Nephron (organoid): Measurements from ENCODE around the gene DCST1.
A peak's percentile ranks its signal among the peaks of the same experiment; 100 is the strongest.

Source experiments
- H3K27ac Mint-ChIP-seq, 3 experiments: 2 replicates each; pipeline ENCODE4 v1.8.0; 2020; ENCODE audit warnings: mixed read lengths in 3 of 3, mild to moderate bottlenecking in 2 of 3, moderate library complexity in 1 of 3
- H3K27me3 Mint-ChIP-seq: 2 replicates; pipeline ENCODE4 v1.8.0; 2021; ENCODE audit warnings: low read depth, mild to moderate bottlenecking, moderate library complexity, mixed read lengths
- H3K36me3 Mint-ChIP-seq: 2 replicates; pipeline ENCODE4 v1.8.0; 2020; ENCODE audit warnings: low read depth, mixed read lengths
- H3K4me1 Mint-ChIP-seq: 2 replicates; pipeline ENCODE4 v1.8.0; 2020; ENCODE audit warnings: mixed read lengths
- H3K4me3 Mint-ChIP-seq, 3 experiments: 2 replicates each; pipeline ENCODE4 v1.8.0; 2020; ENCODE audit warnings: mild to moderate bottlenecking in 3 of 3, mixed read lengths in 3 of 3, moderate library complexity in 2 of 3
- H3K9me3 Mint-ChIP-seq: 2 replicates; pipeline ENCODE4 v1.8.0; 2020; ENCODE audit warnings: mixed read lengths
- CTCF ChIP-seq, 3 experiments: fragments of 200-600 bp; sonication (generic); IDR thresholded peaks; one replicate each; pipeline ENCODE4 v1.5.0; 2021; ENCODE audit warnings: antibody characterized with exemption in 3 of 3; ENCODE audit not compliant: unreplicated experiment in 3 of 3

DCST1 gene

GRCh38 chr1:155039308-155039669 is 5.7 kb downstream of the DCST1 start:
- Mint-ChIP-seq H3K4me1 (no peaks in the 10 kb centered on the region), H3K9me3 (no peaks in the 10 kb centered on the region), H3K4me3 (no peak overlapping the region), H3K27ac (no peak overlapping the region), H3K36me3 (no peaks in the 10 kb centered on the region), H3K27me3 (peaks cover 11% of the 10 kb centered on the region)
- TF ChIP-seq CTCF (IDR thresholded peaks at IDR 0.05; ENCODE audit: unreplicated experiment in 3 of 3), result no peak

DNA sequence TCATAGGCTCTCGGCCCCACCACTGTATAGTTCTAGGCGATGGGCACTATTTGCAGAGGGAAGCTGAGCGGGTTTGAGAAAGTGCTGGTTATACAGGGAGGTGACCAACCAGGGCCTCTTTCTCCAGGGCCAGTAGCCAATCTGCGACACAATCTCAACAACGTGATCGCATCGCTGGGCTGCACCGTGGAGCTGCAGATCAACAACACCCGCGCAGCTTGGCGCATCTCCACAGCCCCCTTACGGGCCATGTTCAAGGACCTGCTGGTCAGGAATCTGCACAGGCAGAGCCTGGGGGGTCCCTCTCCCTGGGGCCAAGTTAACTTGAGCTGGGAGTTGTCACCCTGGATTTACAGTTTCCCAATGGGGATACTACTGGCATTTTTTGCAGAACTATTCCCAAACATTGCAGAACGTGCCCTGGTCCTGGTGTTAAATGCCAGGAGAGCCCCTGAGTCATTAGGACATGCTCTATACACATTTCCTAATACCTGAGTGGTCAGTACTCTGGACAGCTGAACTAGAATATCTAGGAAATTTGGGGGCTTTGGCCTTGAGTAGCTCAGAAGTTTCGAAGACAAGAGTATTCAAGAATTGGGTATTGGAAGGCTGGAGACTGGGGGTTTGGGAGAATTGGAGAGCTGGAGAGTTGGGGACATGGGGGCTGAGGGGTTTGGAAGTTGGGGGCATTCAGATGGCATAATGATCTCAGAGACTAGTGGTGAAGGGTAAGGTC is 6.9 kb downstream of the DCST1 start:
- Mint-ChIP-seq H3K36me3 (no peaks in the 10 kb centered on the region), H3K9me3 (no peaks in the 10 kb centered on the region), H3K4me1 (peaks cover 7% of the 10 kb centered on the region), H3K27me3 (peaks cover 17% of the 10 kb centered on the region), H3K27ac (no peak overlapping the region), H3K4me3 (no peak overlapping the region)
- TF ChIP-seq CTCF (IDR thresholded peaks at IDR 0.05; ENCODE audit: unreplicated experiment in 3 of 3), result no peak

DNA sequence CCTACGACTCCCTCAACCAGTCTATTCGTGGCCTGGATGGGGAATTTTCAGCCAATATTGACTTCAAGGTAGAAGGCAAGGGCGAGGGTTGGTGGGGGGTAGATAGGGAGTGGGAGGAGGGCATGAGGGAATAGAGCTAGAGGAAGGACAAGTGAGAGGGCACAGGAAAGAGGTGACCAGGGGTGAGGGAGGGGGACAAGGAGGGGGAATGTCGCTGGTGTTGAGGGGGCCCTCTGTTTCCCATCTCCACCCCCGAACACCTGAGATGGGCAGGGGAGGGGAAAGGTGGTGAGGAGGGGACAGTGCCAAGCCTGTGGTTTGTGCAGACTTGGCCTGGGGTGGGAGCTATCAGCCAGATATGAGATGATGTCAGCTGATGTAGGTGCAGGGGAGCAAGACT is 9.2 kb downstream of the DCST1 start:
- H3K4me1 Mint-ChIP-seq, result peaks cover 7% of the 10 kb centered on the region
- H3K27ac Mint-ChIP-seq, result no peak overlapping the region
- H3K36me3 Mint-ChIP-seq, result no peaks in the 10 kb centered on the region
- H3K27me3 Mint-ChIP-seq, result peaks cover 15% of the 10 kb centered on the region
- no peaks in the 10 kb centered on the region for H3K9me3 Mint-ChIP-seq
- no peak overlapping the region for H3K4me3 Mint-ChIP-seq
- TF ChIP-seq CTCF (IDR thresholded peaks at IDR 0.05; ENCODE audit: unreplicated experiment in 3 of 3), result no peak

GRCh38 chr1:155043301-155043702 is 9.7 kb downstream of the DCST1 start:
- no peaks in the 10 kb centered on the region for H3K36me3 Mint-ChIP-seq
- H3K4me3 Mint-ChIP-seq, result no peak overlapping the region
- H3K9me3 Mint-ChIP-seq, result no peaks in the 10 kb centered on the region
- H3K27ac Mint-ChIP-seq, result no peak overlapping the region
- no peak for TF ChIP-seq CTCF (IDR thresholded peaks at IDR 0.05; ENCODE audit: unreplicated experiment in 3 of 3)
- peaks cover 10% of the 10 kb centered on the region for H3K27me3 Mint-ChIP-seq
- peaks cover 7% of the 10 kb centered on the region for H3K4me1 Mint-ChIP-seq

DNA sequence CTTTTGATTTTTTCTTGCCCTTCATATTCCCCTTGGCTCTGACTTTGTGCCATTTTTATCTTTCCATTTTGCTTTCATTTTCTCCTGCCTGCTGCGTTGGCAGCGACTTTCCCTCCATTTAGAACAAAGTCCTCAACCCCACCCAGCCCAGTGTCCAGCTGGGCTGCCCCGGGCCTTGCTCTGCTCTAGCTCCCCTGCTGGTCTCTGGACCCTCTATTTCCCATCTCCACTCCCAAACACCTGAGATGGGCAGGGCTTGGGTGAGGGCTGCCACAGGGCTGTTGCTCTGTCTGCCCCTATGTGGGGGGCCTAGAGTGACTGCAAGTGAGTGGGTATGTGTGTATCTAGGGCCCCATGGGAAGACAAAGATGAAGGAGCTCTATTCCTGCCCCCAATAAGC is 10.2 kb downstream of the DCST1 start:
- Mint-ChIP-seq H3K27ac (no peak overlapping the region), H3K4me3 (no peak overlapping the region), H3K9me3 (no peaks in the 10 kb centered on the region), H3K4me1 (peaks cover 11% of the 10 kb centered on the region), H3K27me3 (peaks cover 10% of the 10 kb centered on the region), H3K36me3 (no peaks in the 10 kb centered on the region)
- TF ChIP-seq CTCF (IDR thresholded peaks at IDR 0.05; ENCODE audit: unreplicated experiment in 3 of 3), result no peak

DNA sequence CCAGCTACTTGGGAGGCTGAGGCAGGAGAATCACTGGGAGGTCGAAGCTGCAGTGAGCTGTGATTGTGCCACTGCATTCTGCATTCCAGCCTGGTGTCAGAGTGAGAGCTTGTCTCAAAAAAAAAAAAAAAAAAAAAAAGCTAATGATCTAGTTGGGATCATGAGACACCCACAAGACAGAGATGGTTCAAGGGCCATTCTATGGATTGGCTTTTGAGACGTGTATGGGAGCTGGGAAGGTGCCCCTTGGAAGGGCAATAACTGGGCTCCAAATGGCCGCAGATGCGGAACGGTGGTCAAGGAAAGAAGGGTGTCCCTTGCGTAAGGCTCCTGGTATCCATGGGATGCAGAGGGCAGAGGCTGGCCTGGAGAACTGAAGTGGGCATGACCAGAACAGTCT is 10.7 kb downstream of the DCST1 start:
- H3K36me3 Mint-ChIP-seq, result no peaks in the 10 kb centered on the region
- TF ChIP-seq CTCF (IDR thresholded peaks at IDR 0.05; ENCODE audit: unreplicated experiment in 3 of 3), result no peak
- no peak overlapping the region for H3K4me3 Mint-ChIP-seq

More for the DNA sequence above, 10.7 kb downstream of the DCST1 start:
- Mint-ChIP-seq H3K27ac (peak overlapping the region in 1 of 3 experiments; percentile 37), H3K27me3 (peaks cover 10% of the 10 kb centered on the region), H3K4me1 (peaks cover 15% of the 10 kb centered on the region), H3K9me3 (no peaks in the 10 kb centered on the region)
